Measurements from ENCODE around the gene TIMP3.

GRCh38 chr22:32870474-32870873 is 69.0 kb downstream of the TIMP3 start:
- TF ChIP-seq, protein P1, sequence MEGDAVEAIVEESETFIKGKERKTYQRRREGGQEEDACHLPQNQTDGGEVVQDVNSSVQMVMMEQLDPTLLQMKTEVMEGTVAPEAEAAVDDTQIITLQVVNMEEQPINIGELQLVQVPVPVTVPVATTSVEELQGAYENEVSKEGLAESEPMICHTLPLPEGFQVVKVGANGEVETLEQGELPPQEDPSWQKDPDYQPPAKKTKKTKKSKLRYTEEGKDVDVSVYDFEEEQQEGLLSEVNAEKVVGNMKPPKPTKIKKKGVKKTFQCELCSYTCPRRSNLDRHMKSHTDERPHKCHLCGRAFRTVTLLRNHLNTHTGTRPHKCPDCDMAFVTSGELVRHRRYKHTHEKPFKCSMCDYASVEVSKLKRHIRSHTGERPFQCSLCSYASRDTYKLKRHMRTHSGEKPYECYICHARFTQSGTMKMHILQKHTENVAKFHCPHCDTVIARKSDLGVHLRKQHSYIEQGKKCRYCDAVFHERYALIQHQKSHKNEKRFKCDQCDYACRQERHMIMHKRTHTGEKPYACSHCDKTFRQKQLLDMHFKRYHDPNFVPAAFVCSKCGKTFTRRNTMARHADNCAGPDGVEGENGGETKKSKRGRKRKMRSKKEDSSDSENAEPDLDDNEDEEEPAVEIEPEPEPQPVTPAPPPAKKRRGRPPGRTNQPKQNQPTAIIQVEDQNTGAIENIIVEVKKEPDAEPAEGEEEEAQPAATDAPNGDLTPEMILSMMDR (IDR thresholded peaks at IDR 0.05): no peak
- TF ChIP-seq POLR2A (IDR thresholded peaks at IDR 0.05): no peak
